Neuronal stem cell (in vitro differentiated cells): ENCODE results near the gene PPP1R14B.

Source experiments
- DNase-seq: peaks from one replicate; pipeline ENCODE4 v3.0.0-alpha.2; 2013; ENCODE audit warnings: low spot score
- H2AFZ ChIP-seq: one replicate; pipeline ENCODE4 v1.6.1; 2013; ENCODE audit warnings: mild to moderate bottlenecking, low read length, inconsistent platforms
- H2AK5ac ChIP-seq: 2 replicates; pipeline ENCODE4 v1.6.1; 2013; ENCODE audit warnings: low read depth, mild to moderate bottlenecking, inconsistent platforms, low read length, moderate library complexity, mixed read lengths
- H2BK120ac ChIP-seq: 2 replicates; pipeline ENCODE4 v1.6.1; 2013; ENCODE audit warnings: low read depth, mild to moderate bottlenecking, inconsistent platforms, low read length, moderate library complexity, mixed read lengths
- H2BK12ac ChIP-seq: one replicate; pipeline ENCODE4 v1.6.1; 2013; ENCODE audit warnings: low read length, inconsistent platforms
- H2BK15ac ChIP-seq: 2 replicates; pipeline ENCODE4 v1.6.1; 2013; ENCODE audit warnings: mild to moderate bottlenecking, low read length, inconsistent platforms, mixed read lengths
- H2BK5ac ChIP-seq: one replicate; pipeline ENCODE4 v1.6.1; 2013; ENCODE audit warnings: inconsistent platforms, mild to moderate bottlenecking, low read length, moderate library complexity
- H3K14ac ChIP-seq: one replicate; pipeline ENCODE4 v1.6.1; 2013; ENCODE audit warnings: low read length, inconsistent platforms
- H3K18ac ChIP-seq: 2 replicates; pipeline ENCODE4 v1.6.1; 2013; ENCODE audit warnings: low read length, inconsistent platforms
- H3K23ac ChIP-seq: 2 replicates; pipeline ENCODE4 v1.6.1; 2013; ENCODE audit warnings: low read depth, mild to moderate bottlenecking, mixed read lengths, low read length, inconsistent platforms; ENCODE audit not compliant: poor library complexity
- H3K27ac ChIP-seq: replicated peaks from 3 replicates; pipeline ENCODE4 v1.5.1; 2013; ENCODE audit warnings: low read length, inconsistent platforms
- H3K27me3 ChIP-seq, 3 experiments: 2 replicates each; pipeline ENCODE4 v1.6.1; 2013; ENCODE audit warnings: low read length in 3 of 3, mild to moderate bottlenecking in 2 of 3, inconsistent platforms in 1 of 3, low read depth in 1 of 3, mixed read lengths in 1 of 3, moderate library complexity in 1 of 3; ENCODE audit not compliant: control insufficient read depth in 3 of 3, insufficient read depth in 3 of 3
- H3K36me3 ChIP-seq, 2 donors: replicated peaks in 1 of 2; 2 replicates each; pipeline ENCODE4 v1.6.1; 2013; ENCODE audit warnings: low read length in 2 of 2; ENCODE audit not compliant: control insufficient read depth in 2 of 2, insufficient read depth in 2 of 2
- H3K4ac ChIP-seq: 2 replicates; pipeline ENCODE4 v1.6.1; 2013; ENCODE audit warnings: inconsistent platforms, mild to moderate bottlenecking, low read length, moderate library complexity
- H3K4me1 ChIP-seq, 2 donors: 1 replicate in 1 of 2; 2 replicates in 1 of 2; pipeline ENCODE4 v1.6.1; 2013; ENCODE audit warnings: low read length in 2 of 2, low read depth in 1 of 2; ENCODE audit not compliant: control insufficient read depth in 2 of 2, insufficient read depth in 1 of 2
- H3K4me2 ChIP-seq: one replicate; pipeline ENCODE4 v1.6.1; 2013; ENCODE audit warnings: mild to moderate bottlenecking, low read length, inconsistent platforms; ENCODE audit not compliant: insufficient read depth, poor library complexity, severe bottlenecking
- H3K4me3 ChIP-seq, 2 donors: 2 replicates each; pipeline ENCODE4 v1.5.1; 2013; ENCODE audit warnings: low read length in 2 of 2, mild to moderate bottlenecking in 2 of 2, inconsistent platforms in 1 of 2, moderate library complexity in 1 of 2
- H3K79me1 ChIP-seq: one replicate; pipeline ENCODE4 v1.6.1; 2013; ENCODE audit warnings: low read depth, mild to moderate bottlenecking, inconsistent platforms, low read length, moderate library complexity
- H3K9ac ChIP-seq: one replicate; pipeline ENCODE4 v1.6.1; 2013; ENCODE audit warnings: mild to moderate bottlenecking, low read depth, low read length, inconsistent platforms; ENCODE audit not compliant: poor library complexity
- H3K9me3 ChIP-seq, 2 donors: replicated peaks in 1 of 2; 2 replicates each; pipeline versions ENCODE3 to v1.6.1; 2013; ENCODE audit warnings: low read length in 2 of 2, mild to moderate bottlenecking in 2 of 2, inconsistent platforms in 1 of 2, low read depth in 1 of 2, mixed read lengths in 1 of 2, moderate library complexity in 1 of 2; ENCODE audit not compliant: control insufficient read depth in 2 of 2, insufficient read depth in 1 of 2
- H4K8ac ChIP-seq: one replicate; pipeline ENCODE4 v1.6.1; 2013; ENCODE audit warnings: low read depth, mild to moderate bottlenecking, inconsistent platforms, low read length, moderate library complexity
- H4K91ac ChIP-seq: one replicate; pipeline ENCODE4 v1.6.1; 2013; ENCODE audit warnings: low read length, low read depth, mild to moderate bottlenecking, inconsistent platforms; ENCODE audit not compliant: poor library complexity
- WGBS, 2 donors: extraction: QIAGEN DNeasy Blood & Tissue Kit; methylation state at CpG; one replicate each; pipeline ENCODE4 v1.1.7; 2013; ENCODE audit warnings: missing lambda C conversion rate in 2 of 2, mixed read lengths in 1 of 2; ENCODE audit not compliant: insufficient read length in 2 of 2, insufficient replicate concordance in 1 of 2; ENCODE audit errors: extremely low coverage in 2 of 2; 5-methylcytosine and 5-hydroxymethylcytosine counted together

PPP1R14B gene

DNA sequence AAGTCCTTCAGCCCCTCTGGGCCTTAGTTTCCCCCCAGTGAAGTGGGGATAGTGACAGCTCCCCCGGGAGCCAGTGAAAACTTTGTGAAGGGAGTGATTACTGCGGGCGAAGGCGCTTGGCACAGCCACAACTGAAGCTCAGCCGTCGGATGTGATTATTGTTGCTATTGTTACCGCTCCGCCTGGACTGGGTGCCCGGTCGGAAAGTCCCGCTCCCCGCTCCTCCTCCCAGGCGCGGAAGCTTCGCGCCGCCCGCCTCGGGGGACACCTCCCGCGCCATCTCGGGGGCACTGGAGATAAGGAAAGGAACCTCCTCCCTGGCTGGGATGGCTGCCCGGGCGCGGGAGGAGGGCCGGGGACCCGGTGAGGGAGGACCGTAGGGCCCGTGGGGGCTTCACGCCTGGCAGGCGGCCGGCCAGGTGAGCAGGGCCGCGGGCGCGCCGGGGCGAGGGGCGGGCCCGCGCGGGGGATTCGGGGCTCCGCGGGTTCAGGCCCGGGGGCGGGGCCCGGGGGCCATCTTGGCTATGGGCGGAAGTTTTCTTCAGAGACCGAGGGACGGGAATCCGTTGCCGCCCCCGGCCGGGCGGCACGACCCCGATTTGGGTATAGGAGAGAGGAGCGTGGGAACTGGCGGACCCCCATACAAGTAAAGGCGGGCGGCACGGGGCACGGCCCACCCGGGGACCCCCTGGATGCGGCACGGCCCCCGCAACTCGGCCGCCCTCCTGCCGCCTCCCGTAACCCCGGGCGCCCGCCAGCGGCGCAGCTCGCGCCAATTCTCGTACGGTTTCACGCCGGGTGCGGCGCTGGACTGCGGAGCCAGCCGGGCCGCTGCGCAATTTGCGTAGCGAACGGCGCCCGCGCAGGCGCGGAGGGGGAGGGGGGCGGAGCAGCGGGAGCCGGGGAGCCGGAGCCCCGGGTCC is 38.5 kb upstream of the PPP1R14B start, which contains the start of gene GPR137:
Gene GPR137, plus strand, starts transcription at position 887 of the 923 bp plus-strand sequence. CDS start 677 bp downstream, outside the sequence.
- WGBS, 2 donors = no CpG with 5 or more reads among the region's 102 CpGs
- Histone ChIP-seq H2BK12ac (no peak within 1 kb of the TSS), H3K79me1 (peaks cover 6% of the 10 kb centered on the region), H3K9ac (peak within 1 kb of the TSS; percentile 90), H3K14ac (peak within 1 kb of the TSS; percentile 44), H3K18ac (peak within 1 kb of the TSS; percentile 98), H4K8ac (peak within 1 kb of the TSS; percentile 82), H3K4ac (no peak within 1 kb of the TSS), H3K4me3 (peak within 1 kb of the TSS; percentile 68 to 91), H3K4me2 (peak within 1 kb of the TSS; percentile 100), H3K27ac (peak within 1 kb of the TSS; percentile 61), H3K27me3 (peaks cover 1 to 11% (median 10%) of the 10 kb centered on the region in 3 experiments), H3K23ac (peak within 1 kb of the TSS; percentile 85), H4K91ac (no peak within 1 kb of the TSS), H2BK5ac (no peak within 1 kb of the TSS), H3K36me3 (peaks cover 2 to 18% of the 10 kb centered on the region in 2 donors), H3K9me3 (no peaks in the 10 kb centered on the region), H2BK15ac (peak within 1 kb of the TSS; percentile 49), H2BK120ac (no peak within 1 kb of the TSS), H3K4me1 (peaks cover 3 to 9% of the 10 kb centered on the region in 2 donors), H2AFZ (peak within 1 kb of the TSS; percentile 99), H2AK5ac (peak within 1 kb of the TSS; percentile 98)
- peak; percentile 82 for DNase-seq

DNA sequence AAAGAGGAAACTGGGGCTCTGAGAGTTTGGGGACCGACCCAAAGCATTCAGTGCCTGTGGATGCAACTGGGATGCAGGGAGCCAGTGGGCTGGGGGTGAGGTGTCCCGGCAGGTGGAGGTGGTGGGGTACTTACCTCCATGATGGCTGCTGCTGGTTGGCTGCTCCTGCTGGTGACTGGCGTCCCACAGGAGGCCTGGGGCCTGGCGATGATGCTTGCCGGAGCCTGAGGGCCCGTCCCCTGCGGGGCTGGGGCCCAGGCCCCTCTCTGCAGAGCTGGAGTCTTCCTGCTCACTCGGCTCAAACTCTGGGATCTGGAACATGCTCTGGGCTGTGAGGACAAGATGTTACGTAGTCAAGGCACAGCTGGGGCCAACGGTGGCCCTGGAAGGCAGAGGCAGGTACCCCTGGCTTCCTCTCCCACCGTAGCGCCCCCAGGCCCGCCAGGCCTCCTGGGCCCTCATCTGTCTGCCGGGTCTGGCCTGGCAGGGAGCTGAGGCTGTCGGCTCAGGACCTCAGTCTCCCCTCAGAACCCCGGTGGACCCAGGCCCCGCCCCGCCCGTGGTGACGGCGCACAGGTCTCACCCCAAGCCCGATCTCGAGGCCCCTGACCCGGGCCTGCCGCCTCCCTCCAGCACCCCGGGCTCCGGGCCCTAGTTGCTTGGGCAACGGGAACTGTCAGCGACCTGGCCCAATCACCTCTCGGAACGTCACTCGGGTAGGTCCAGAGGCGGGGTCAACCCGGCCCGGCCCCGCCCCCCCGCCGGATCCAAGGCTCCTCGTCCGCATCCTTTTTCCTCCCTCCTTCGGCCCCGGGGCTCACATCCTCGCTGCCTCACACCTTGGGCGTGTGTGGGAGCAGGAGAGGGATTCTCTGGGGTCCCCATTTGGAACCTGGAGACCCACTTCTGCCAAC is 37.6 kb upstream of the PPP1R14B start, which contains the start of gene BAD:
Gene BAD, minus strand, starts transcription at position 618 of the 914 bp plus-strand sequence. Its CDS starts 297 bp downstream, at position 321.
- Histone ChIP-seq H2BK120ac (no peak within 1 kb of the TSS), H3K36me3 (peaks cover 2 to 18% of the 10 kb centered on the region in 2 donors), H2BK12ac (peak within 1 kb of the TSS; percentile 73), H3K23ac (peak within 1 kb of the TSS; percentile 85), H3K4me2 (peak within 1 kb of the TSS; percentile 100), H4K91ac (no peak within 1 kb of the TSS), H2BK5ac (peak within 1 kb of the TSS; percentile 93), H3K27me3 (peaks cover 0 to 1% (median 1%) of the 10 kb centered on the region in 3 experiments), H2AK5ac (peak within 1 kb of the TSS; percentile 58), H4K8ac (peak within 1 kb of the TSS; percentile 82), H3K4ac (no peak within 1 kb of the TSS), H3K4me1 (peaks cover 3 to 9% of the 10 kb centered on the region in 2 donors), H3K9ac (peak within 1 kb of the TSS; percentile 98), H2BK15ac (peak within 1 kb of the TSS; percentile 77), H3K79me1 (peaks cover 6% of the 10 kb centered on the region), H3K27ac (peak within 1 kb of the TSS; percentile 61), H3K4me3 (peak within 1 kb of the TSS; percentile 68 to 91), H3K9me3 (no peaks in the 10 kb centered on the region), H2AFZ (peak within 1 kb of the TSS; percentile 99), H3K14ac (peak within 1 kb of the TSS; percentile 94), H3K18ac (peak within 1 kb of the TSS; percentile 98)
- no CpG with 5 or more reads among the region's 44 CpGs for WGBS, 2 donors
- peak; percentile 94 for DNase-seq

DNA sequence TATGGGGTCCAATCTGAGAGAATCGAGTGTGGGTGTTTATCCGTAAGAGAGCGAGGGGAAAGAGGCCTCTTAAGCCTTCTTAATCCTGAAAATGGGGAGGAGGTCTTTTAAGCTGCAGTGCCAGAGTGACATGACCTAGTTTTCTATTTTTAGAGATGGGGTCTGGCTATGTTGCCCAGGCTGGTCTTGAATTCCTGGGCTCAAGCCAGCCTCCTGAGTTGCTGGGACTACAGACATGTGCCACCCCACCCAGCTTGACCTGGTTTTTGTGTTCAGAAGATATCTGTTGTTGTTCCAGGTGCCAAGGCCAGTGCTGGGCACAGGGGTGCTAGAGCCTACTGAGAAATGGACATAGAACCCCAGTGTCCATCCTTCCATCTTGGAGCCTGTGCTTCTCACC is 36.3 kb upstream of the PPP1R14B start:
- Histone ChIP-seq H3K9me3 (no peaks in the 10 kb centered on the region), H2BK12ac (peak overlapping the region; percentile 63), H3K9ac (no peak overlapping the region), H3K4ac (no peak overlapping the region), H3K27me3 (no peaks in the 10 kb centered on the region), H4K91ac (peak overlapping the region; percentile 39), H3K36me3 (peaks cover 2 to 28% of the 10 kb centered on the region in 2 donors), H3K27ac (no peak overlapping the region), H2BK120ac (no peak overlapping the region), H3K4me3 (peak overlapping the region in 1 of 2 donors; percentile 34), H2BK5ac (no peak overlapping the region), H2BK15ac (no peak overlapping the region), H3K4me1 (peaks cover 3 to 9% of the 10 kb centered on the region in 2 donors), H4K8ac (no peak overlapping the region), H2AFZ (no peak overlapping the region), H3K18ac (no peak overlapping the region), H3K4me2 (no peak overlapping the region), H3K14ac (no peak overlapping the region), H2AK5ac (no peak overlapping the region), H3K79me1 (peaks cover 6% of the 10 kb centered on the region), H3K23ac (no peak overlapping the region)
- WGBS, 2 donors = no CpG with 5 or more reads among the region's 3 CpGs
- DNase-seq = no peak
